CD4-positive, alpha-beta T cell treated with Interleukin-10 for 1 hour (primary cell): ENCODE results near the gene LPXN.

Experiments used
- DNase-seq: peaks from one replicate; pipeline ENCODE4 v3.0.0-alpha.2; 2020

Gene LPXN

GRCh38 chr11:58575377-58576020 lies at the start of gene LPXN:
Gene LPXN, minus strand, starts transcription at chr11:58575856. Its CDS starts 84 bp downstream, at chr11:58575772.
- peak; percentile 73 for DNase-seq

GRCh38 chr11:58625086-58625485 lies 49.4 kb upstream of the LPXN start:
- DNase-seq = no peak

GRCh38 chr11:58622344-58622743 lies 46.7 kb upstream of the LPXN start, which contains the start of gene CNTF:
Gene CNTF, plus strand, starts transcription at chr11:58622665. Its CDS starts 88 bp downstream, at chr11:58622753.
- no peak for DNase-seq

- DNase-seq = no peak
These were observed 46.1 kb upstream of the LPXN start for GRCh38 chr11:58621586-58622262.

- DNase-seq = peak; percentile 18
These were observed 42.4 kb upstream of the LPXN start for GRCh38 chr11:58617976-58618557.

GRCh38 chr11:58616594-58616993 lies 40.9 kb upstream of the LPXN start:
- DNase-seq = no peak

GRCh38 chr11:58615559-58615958 lies 39.9 kb upstream of the LPXN start:
- DNase-seq = no peak

GRCh38 chr11:58613228-58613627 lies 37.6 kb upstream of the LPXN start:
- no peak for DNase-seq

- no peak for DNase-seq
These were observed 34.1 kb upstream of the LPXN start for GRCh38 chr11:58609723-58610122.

- no peak for DNase-seq
These were observed 32.7 kb upstream of the LPXN start for GRCh38 chr11:58608331-58608730.

- no peak for DNase-seq
These were observed 31.5 kb upstream of the LPXN start for GRCh38 chr11:58606930-58607714.

GRCh38 chr11:58600510-58600909 lies 24.9 kb upstream of the LPXN start:
- no peak for DNase-seq

GRCh38 chr11:58597486-58598144 lies 22.0 kb upstream of the LPXN start:
- DNase-seq = no peak

- no peak for DNase-seq
These were observed 21.0 kb upstream of the LPXN start for GRCh38 chr11:58596621-58597020.

GRCh38 chr11:58594826-58595225 lies 19.2 kb upstream of the LPXN start:
- no peak for DNase-seq

GRCh38 chr11:58592760-58593472 lies 17.3 kb upstream of the LPXN start:
- no peak for DNase-seq

- DNase-seq = no peak
These were observed 16.0 kb upstream of the LPXN start for GRCh38 chr11:58591659-58592058.

GRCh38 chr11:58586998-58587397 lies 11.3 kb upstream of the LPXN start:
- DNase-seq = no peak

GRCh38 chr11:58582437-58582836 lies 6.8 kb upstream of the LPXN start:
- no peak for DNase-seq

GRCh38 chr11:58580311-58580710 lies 4.7 kb upstream of the LPXN start:
- DNase-seq = no peak

GRCh38 chr11:58579192-58580129 lies 3.8 kb upstream of the LPXN start:
- peak; percentile 93 for DNase-seq
